Uterus (tissue), 4 donors: Measurements from ENCODE around the gene SLC39A11. TPM values are rescaled to one million over a fixed set of nuclear protein-coding genes. Genes with fewer than 3 reads are reported as not detected.

ENCODE experiments used
- DNase-seq, 2 donors: peaks; one replicate each; pipeline ENCODE4 v3.0.0-alpha.2; 2019 to 2020
- H3K27ac ChIP-seq, 2 donors: fragments of 200-600 bp; sonication (generic); 1 replicate in 1 of 2; 2 replicates in 1 of 2; pipeline ENCODE4 v1.5.1; 2016 to 2018
- H3K27me3 ChIP-seq, 2 donors: fragments of 200-600 bp; sonication (generic); one replicate each; pipeline ENCODE4 v1.5.1; 2018 to 2019; ENCODE audit warnings: control low read depth in 1 of 2
- H3K36me3 ChIP-seq, 2 donors: fragments of 200-600 bp; sonication (generic); one replicate each; pipeline ENCODE4 v1.5.1; 2019; ENCODE audit warnings: control low read depth in 1 of 2
- H3K4me1 ChIP-seq, 2 donors: fragments of 200-600 bp; sonication (generic); one replicate each; pipeline ENCODE4 v1.5.1; 2018 to 2019; ENCODE audit warnings: control low read depth in 1 of 2
- H3K4me3 ChIP-seq, 2 donors: fragments of 200-600 bp; sonication (generic); 1 replicate in 1 of 2; 2 replicates in 1 of 2; pipeline ENCODE4 v1.5.1; 2018 to 2019; ENCODE audit warnings: mild to moderate bottlenecking in 1 of 2
- H3K9me3 ChIP-seq, 2 donors: fragments of 200-600 bp; sonication (generic); one replicate each; pipeline ENCODE4 v1.5.1; 2019; ENCODE audit warnings: control low read depth in 1 of 2
- CTCF ChIP-seq, 4 experiments: fragments of 200-600 bp in 2 of 4; fragments of 450-650 bp in 2 of 4; sonication (generic) in 2 of 4; IDR thresholded peaks; one replicate each; pipeline ENCODE4 v1.5.1; 2016 to 2019; ENCODE audit warnings: antibody characterized with exemption in 4 of 4, mild to moderate bottlenecking in 2 of 4, moderate library complexity in 1 of 4
- POLR2A ChIP-seq, 2 donors: fragments of 450-650 bp; IDR thresholded peaks; one replicate each; pipeline ENCODE4 v1.6.1; 2016; ENCODE audit warnings: antibody characterized with exemption in 2 of 2, mild to moderate bottlenecking in 1 of 2, moderate library complexity in 1 of 2
- intact Hi-C: fragments of 100-400 bp; cut with DNase I; formaldehyde crosslinking; loops from one replicate; pipeline ENCODE4 v1.15.1; 2023; ENCODE audit warnings: low total_unique reads
- total RNA-seq, 4 donors: library from RNA; depleted of rRNA in 3 of 4; stranded (reverse); fragments of >200 nt in 3 of 4; gene quantifications; one replicate each; pipeline versions ENCODE4 v1.1.0 to v1.2.4, GENCODE V29; 2014 to 2023
- donor health status: DM: yes; HTN: yes; CAD: no.

SLC39A11 gene
- total RNA-seq, 4 donors from 2014 or later, result 5.4 to 56.2 (median 21.0) TPM

- no peak overlapping the region for H3K4me3 ChIP-seq
- DNase-seq, result no peak
- intact Hi-C loops, result no loop called here
- TF ChIP-seq POLR2A (IDR thresholded peaks at IDR 0.05) (no peak), CTCF (IDR thresholded peaks at IDR 0.05) (no peak)
- H3K36me3 ChIP-seq, result no peaks in the 10 kb centered on the region
- no peaks in the 10 kb centered on the region for H3K9me3 ChIP-seq
- H3K27me3 ChIP-seq, result no peaks in the 10 kb centered on the region
- H3K27ac ChIP-seq, result no peak overlapping the region
- H3K4me1 ChIP-seq, result no peaks in the 10 kb centered on the region
Measured at GRCh38 chr17:73111386-73111785, 18.9 kb upstream of the SLC39A11 start.

- Histone ChIP-seq H3K27ac (no peak overlapping the region), H3K4me1 (no peaks in the 10 kb centered on the region), H3K4me3 (no peak overlapping the region), H3K27me3 (no peaks in the 10 kb centered on the region), H3K9me3 (no peaks in the 10 kb centered on the region), H3K36me3 (no peaks in the 10 kb centered on the region)
- intact Hi-C loops, result no loop called here
- no peak for DNase-seq
- TF ChIP-seq CTCF (IDR thresholded peaks at IDR 0.05) (no peak), POLR2A (IDR thresholded peaks at IDR 0.05) (no peak)
Measured at GRCh38 chr17:73107191-73107590, 14.7 kb upstream of the SLC39A11 start.

GRCh38 chr17:73105431-73105830, 12.9 kb upstream of the SLC39A11 start:
- H3K4me1 ChIP-seq, result no peaks in the 10 kb centered on the region
- H3K4me3 ChIP-seq, result no peak overlapping the region
- TF ChIP-seq POLR2A (IDR thresholded peaks at IDR 0.05), result no peak
- no peak for TF ChIP-seq CTCF (IDR thresholded peaks at IDR 0.05)
- no peaks in the 10 kb centered on the region for H3K27me3 ChIP-seq
- no peaks in the 10 kb centered on the region for H3K9me3 ChIP-seq
- H3K27ac ChIP-seq, result no peak overlapping the region
- intact Hi-C loops, result no loop called here
- DNase-seq, result no peak
- no peaks in the 10 kb centered on the region for H3K36me3 ChIP-seq

GRCh38 chr17:73104450-73104849, 12.0 kb upstream of the SLC39A11 start:
- intact Hi-C loops, result no loop called here
- no peak overlapping the region for H3K27ac ChIP-seq
- H3K36me3 ChIP-seq, result no peaks in the 10 kb centered on the region
- H3K4me3 ChIP-seq, result no peak overlapping the region
- no peak for DNase-seq
- H3K4me1 ChIP-seq, result no peaks in the 10 kb centered on the region
- TF ChIP-seq CTCF (IDR thresholded peaks at IDR 0.05), result no peak
- TF ChIP-seq POLR2A (IDR thresholded peaks at IDR 0.05), result no peak
- no peaks in the 10 kb centered on the region for H3K9me3 ChIP-seq
- H3K27me3 ChIP-seq, result no peaks in the 10 kb centered on the region

GRCh38 chr17:73103641-73104335, 11.3 kb upstream of the SLC39A11 start:
- no peak for TF ChIP-seq POLR2A (IDR thresholded peaks at IDR 0.05)
- TF ChIP-seq CTCF (IDR thresholded peaks at IDR 0.05), result no peak
- intact Hi-C loops, result no loop called here
- no peaks in the 10 kb centered on the region for H3K27me3 ChIP-seq
- no peak overlapping the region for H3K4me3 ChIP-seq
- no peaks in the 10 kb centered on the region for H3K9me3 ChIP-seq
- no peak overlapping the region for H3K27ac ChIP-seq
- no peaks in the 10 kb centered on the region for H3K36me3 ChIP-seq
- DNase-seq, result no peak
- H3K4me1 ChIP-seq, result no peaks in the 10 kb centered on the region
